ENCODE data around the gene FGFBP1. TPM values are rescaled to one million over a fixed set of nuclear protein-coding genes. Genes with fewer than 3 reads are reported as not detected.

The FGFBP1 gene
- total RNA-seq, 1 experiment from 2014 or later: 0.88 TPM

DNA sequence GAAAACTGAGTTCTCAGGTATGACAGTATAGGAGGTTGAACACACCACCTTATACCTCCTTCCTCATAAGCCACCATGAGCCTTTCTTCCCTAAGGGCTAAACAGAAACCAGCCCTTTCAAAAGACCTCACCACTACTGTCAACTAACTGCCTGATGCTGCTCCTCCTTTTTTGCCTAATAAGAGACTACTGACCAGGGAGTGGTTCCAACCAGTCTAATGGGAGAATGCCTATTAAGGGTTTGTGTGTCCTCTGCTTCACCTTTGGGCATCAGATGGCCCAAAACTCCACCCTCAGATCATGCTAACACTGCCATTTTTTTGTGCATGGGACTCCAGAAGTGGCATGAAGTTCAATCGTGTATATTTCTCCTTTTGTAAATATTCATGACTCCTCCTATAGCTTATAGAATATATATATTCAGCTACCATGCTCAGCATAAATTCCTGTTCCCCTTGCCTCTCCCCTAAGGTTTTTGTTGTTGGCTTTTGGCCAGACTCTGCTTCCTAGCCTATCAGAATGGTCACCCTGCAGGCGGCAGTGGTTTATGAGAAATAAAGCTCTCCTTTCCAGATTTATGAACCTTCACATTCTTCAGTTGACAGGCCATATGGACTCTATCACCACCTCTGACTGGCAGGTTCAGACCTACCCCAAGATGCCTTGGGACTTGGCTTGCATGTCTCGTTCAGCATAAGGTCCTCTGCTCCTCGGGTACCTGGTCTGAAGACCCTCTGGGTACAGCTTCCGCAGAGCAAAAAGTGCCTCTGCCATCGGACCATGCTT is 28.2 kb downstream of the FGFBP1 start:
- ChIA-PET CTCF (no interaction called here), POLR2A (no interaction called here)
- Mint-ChIP-seq H3K36me3 (ENCODE audit: insufficient read depth, unreplicated experiment) (no peaks in the 10 kb centered on the region), H3K27me3 (ENCODE audit: insufficient read depth, unreplicated experiment) (peaks cover 2% of the 10 kb centered on the region), H3K4me1 (ENCODE audit: low read depth, unreplicated experiment) (no peaks in the 10 kb centered on the region), H3K9me3 (ENCODE audit: unreplicated experiment) (peaks cover under 1% of the 10 kb centered on the region), H3K27ac (ENCODE audit: unreplicated experiment) (no peak overlapping the region), H3K4me3 (ENCODE audit: unreplicated experiment) (no peak overlapping the region)
- H3K27me3 ChIP-seq (replicated peaks; ENCODE audit: control insufficient read depth, insufficient read depth, low read length): no peaks in the 10 kb centered on the region
- intact Hi-C loops (cut with micrococcal nuclease; ENCODE audit: unreplicated experiment): no loop called here
- H3K36me3 ChIP-seq (ENCODE audit: control insufficient read depth, insufficient read depth, low read length): no peaks in the 10 kb centered on the region
- DNase-seq: no peak
- no peak for TF ChIP-seq CTCF (IDR thresholded peaks at IDR 0.05; ENCODE audit: insufficient read depth in 1 of 2, low read depth in 1 of 2, low read length in 1 of 2, severe bottlenecking in 1 of 2, unreplicated experiment in 1 of 2)
- no TSS peak for BruUV-seq (replicated peaks)
- peaks cover 12% of the 10 kb centered on the region for H3K4me1 ChIP-seq
- no peak overlapping the region for H3K4me3 ChIP-seq (ENCODE audit: low read depth, low read length)
- H3K9me3 ChIP-seq: no peaks in the 10 kb centered on the region

DNA sequence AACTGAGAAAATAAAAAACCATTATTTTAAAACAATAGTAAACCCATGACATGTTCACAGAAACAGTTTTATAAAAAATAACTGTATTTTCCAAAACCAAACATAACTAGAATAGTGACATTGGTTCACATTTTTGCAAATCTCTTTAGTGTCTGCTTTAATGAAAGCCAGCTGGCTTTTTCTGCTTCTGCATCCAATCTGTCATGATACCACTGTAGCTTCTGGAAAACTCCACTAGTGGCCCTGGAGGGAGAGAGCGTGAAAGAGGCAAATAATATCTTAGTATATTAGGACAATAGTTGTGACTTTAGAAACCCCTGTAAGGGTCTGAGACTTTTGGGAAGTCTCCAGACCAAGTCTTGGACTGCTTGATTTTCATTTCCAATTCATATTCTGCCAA is 31.1 kb downstream of the FGFBP1 start:
- Mint-ChIP-seq H3K36me3 (ENCODE audit: insufficient read depth, unreplicated experiment) (no peaks in the 10 kb centered on the region), H3K9me3 (ENCODE audit: unreplicated experiment) (peaks cover 17% of the 10 kb centered on the region), H3K27me3 (ENCODE audit: insufficient read depth, unreplicated experiment) (peaks cover 2% of the 10 kb centered on the region), H3K4me1 (ENCODE audit: low read depth, unreplicated experiment) (no peaks in the 10 kb centered on the region), H3K27ac (ENCODE audit: unreplicated experiment) (no peak overlapping the region), H3K4me3 (ENCODE audit: unreplicated experiment) (no peak overlapping the region)
- H3K27me3 ChIP-seq (replicated peaks; ENCODE audit: control insufficient read depth, insufficient read depth, low read length): no peaks in the 10 kb centered on the region
- CTCF ChIA-PET: no interaction called here
- no peak for DNase-seq
- H3K36me3 ChIP-seq (ENCODE audit: control insufficient read depth, insufficient read depth, low read length): no peaks in the 10 kb centered on the region
- intact Hi-C loops (cut with micrococcal nuclease; ENCODE audit: unreplicated experiment): no loop called here
- no TSS peak for BruUV-seq (replicated peaks)
- TF ChIP-seq CTCF (IDR thresholded peaks at IDR 0.05; ENCODE audit: insufficient read depth in 1 of 2, low read depth in 1 of 2, low read length in 1 of 2, severe bottlenecking in 1 of 2, unreplicated experiment in 1 of 2): no peak
- H3K4me3 ChIP-seq (ENCODE audit: low read depth, low read length): no peak overlapping the region
- peaks cover 9% of the 10 kb centered on the region; the same call in 1 of the 2 replicates for H3K4me1 ChIP-seq
- POLR2A ChIA-PET: no interaction called here
- no peaks in the 10 kb centered on the region for H3K9me3 ChIP-seq

- Histone ChIP-seq H3K27me3 (replicated peaks; ENCODE audit: control insufficient read depth, insufficient read depth, low read length) (no peaks in the 10 kb centered on the region), H3K9me3 (no peaks in the 10 kb centered on the region), H3K4me3 (ENCODE audit: low read depth, low read length) (no peak overlapping the region; the same call in 1 of the 2 replicates), H3K36me3 (ENCODE audit: control insufficient read depth, insufficient read depth, low read length) (no peaks in the 10 kb centered on the region), H3K4me1 (peaks cover 9% of the 10 kb centered on the region; the same call in 1 of the 2 replicates)
- BruUV-seq (replicated peaks): no TSS peak
- ChIA-PET POLR2A (no interaction called here), CTCF (interaction anchor here (1.3 kb wide), 1 partner anchor 23 kb away, joined by 7 read pairs; no protein-coding TSS in a partner anchor)
- Mint-ChIP-seq H3K27me3 (ENCODE audit: insufficient read depth, unreplicated experiment) (peaks cover 5% of the 10 kb centered on the region), H3K27ac (ENCODE audit: unreplicated experiment) (peak overlapping the region; percentile 43), H3K36me3 (ENCODE audit: insufficient read depth, unreplicated experiment) (no peaks in the 10 kb centered on the region), H3K4me1 (ENCODE audit: low read depth, unreplicated experiment) (no peaks in the 10 kb centered on the region), H3K9me3 (ENCODE audit: unreplicated experiment) (peaks cover 17% of the 10 kb centered on the region), H3K4me3 (ENCODE audit: unreplicated experiment) (peak overlapping the region; percentile 35)
- intact Hi-C loops (cut with micrococcal nuclease; ENCODE audit: unreplicated experiment): no loop called here
- no peak for TF ChIP-seq CTCF (IDR thresholded peaks at IDR 0.05; ENCODE audit: insufficient read depth in 1 of 2, low read depth in 1 of 2, low read length in 1 of 2, severe bottlenecking in 1 of 2, unreplicated experiment in 1 of 2)
- DNase-seq: peak; percentile 67 to 74
Observed at GRCh38 chr4:15906020-15906443, 32.5 kb downstream of the FGFBP1 start.
